ENCODE results near the gene CCDC28A.

- TF ChIP-seq CTCF (conservative IDR thresholded peaks at IDR 0.05 in 1 of 2, IDR thresholded peaks at IDR 0.05 in 1 of 2; ENCODE audit: extremely low read depth in 1 of 2, insufficient read depth in 1 of 2, low read depth in 1 of 2, low read length in 2 of 2) (no peak), EZH2 (IDR thresholded peaks at IDR 0.05; ENCODE audit: borderline replicate concordance, low read length) (no peak)
Measured at GRCh38 chr6:138809677-138810076, 36.1 kb downstream of the CCDC28A start.

Measured in mammary epithelial cell (primary cell).